Measurements from ENCODE around the gene BDH1. TPM values are rescaled to one million over a fixed set of nuclear protein-coding genes. Genes with fewer than 3 reads are reported as not detected.

The BDH1 gene
- total RNA-seq, 1 experiment from 2014 or later = 38.6 TPM

GRCh38 chr3:197507081-197507480 lies 48.7 kb downstream of the BDH1 start:
- Mint-ChIP-seq H3K36me3 (ENCODE audit: insufficient read depth, unreplicated experiment) (no peaks in the 10 kb centered on the region), H3K27ac (ENCODE audit: low read depth, unreplicated experiment) (no peak overlapping the region), H3K9me3 (ENCODE audit: unreplicated experiment) (no peaks in the 10 kb centered on the region), H3K4me1 (ENCODE audit: insufficient read depth, unreplicated experiment) (no peaks in the 10 kb centered on the region), H3K27me3 (ENCODE audit: insufficient read depth, unreplicated experiment) (no peaks in the 10 kb centered on the region), H3K4me3 (ENCODE audit: unreplicated experiment) (no peak overlapping the region)
- DNase-seq (ENCODE audit: unreplicated experiment) = no peak
- no TSS peak for BruUV-seq (replicated peaks)
- intact Hi-C loops (cut with micrococcal nuclease) = no loop called here
- TF ChIP-seq CTCF (IDR thresholded peaks at IDR 0.05; ENCODE audit: unreplicated experiment) = no peak
- POLR2A ChIA-PET = interaction anchor here (1.4 kb wide), 1 partner anchor 209 kb away, joined by 3 read pairs; no protein-coding TSS in a partner anchor
- CTCF ChIA-PET = interaction anchor here (1.3 to 10.8 kb wide), 2 partner anchors 250 to 282 kb away, joined by 5 to 113 read pairs; no protein-coding TSS in a partner anchor

- intact Hi-C loops (cut with micrococcal nuclease) = no loop called here
- DNase-seq (ENCODE audit: unreplicated experiment) = no peak
- Mint-ChIP-seq H3K4me1 (ENCODE audit: insufficient read depth, unreplicated experiment) (no peaks in the 10 kb centered on the region), H3K4me3 (ENCODE audit: unreplicated experiment) (no peak overlapping the region), H3K36me3 (ENCODE audit: insufficient read depth, unreplicated experiment) (no peaks in the 10 kb centered on the region), H3K9me3 (ENCODE audit: unreplicated experiment) (no peaks in the 10 kb centered on the region), H3K27ac (ENCODE audit: low read depth, unreplicated experiment) (no peak overlapping the region), H3K27me3 (ENCODE audit: insufficient read depth, unreplicated experiment) (no peaks in the 10 kb centered on the region)
- TF ChIP-seq CTCF (IDR thresholded peaks at IDR 0.05; ENCODE audit: unreplicated experiment) = no peak
- ChIA-PET POLR2A (interaction anchor here (1.4 kb wide), 1 partner anchor 208 kb away, joined by 3 read pairs; no protein-coding TSS in a partner anchor), CTCF (interaction anchor here (0.6 to 10.8 kb wide), 4 partner anchors 79 to 510 kb away, joined by 3 to 113 read pairs (median 4); no protein-coding TSS in a partner anchor)
- BruUV-seq (replicated peaks) = no TSS peak
Observed at GRCh38 chr3:197505796-197506548, 49.8 kb downstream of the BDH1 start.

GRCh38 chr3:197504641-197505121 lies 51.1 kb downstream of the BDH1 start:
- peaks cover 4% of the 10 kb centered on the region for H3K4me1 Mint-ChIP-seq (ENCODE audit: insufficient read depth, unreplicated experiment)
- no peak overlapping the region for H3K4me3 Mint-ChIP-seq (ENCODE audit: unreplicated experiment)
- ChIA-PET CTCF (interaction anchor here (1.0 to 10.8 kb wide), 2 partner anchors 248 to 372 kb away, joined by 3 to 113 read pairs; no protein-coding TSS in a partner anchor), POLR2A (interaction anchor here (0.6 to 1.4 kb wide), 2 partner anchors 247 to 309 kb away, joined by 4 read pairs; no protein-coding TSS in a partner anchor)
- no peak for TF ChIP-seq CTCF (IDR thresholded peaks at IDR 0.05; ENCODE audit: unreplicated experiment)
- DNase-seq (ENCODE audit: unreplicated experiment) = no peak
- no peaks in the 10 kb centered on the region for H3K9me3 Mint-ChIP-seq (ENCODE audit: unreplicated experiment)
- H3K36me3 Mint-ChIP-seq (ENCODE audit: insufficient read depth, unreplicated experiment) = no peaks in the 10 kb centered on the region
- no peak overlapping the region for H3K27ac Mint-ChIP-seq (ENCODE audit: low read depth, unreplicated experiment)
- BruUV-seq (replicated peaks) = no TSS peak
- no peaks in the 10 kb centered on the region for H3K27me3 Mint-ChIP-seq (ENCODE audit: insufficient read depth, unreplicated experiment)
- intact Hi-C loops (cut with micrococcal nuclease) = loop anchor here (5.0 kb wide), 2 partner anchors 47 to 107 kb away; no protein-coding TSS in a partner anchor

GRCh38 chr3:197504229-197504628 lies 51.5 kb downstream of the BDH1 start:
- H3K27ac Mint-ChIP-seq (ENCODE audit: low read depth, unreplicated experiment) = no peak overlapping the region
- ChIA-PET CTCF (interaction anchor here (1.0 to 10.8 kb wide), 2 partner anchors 247 to 372 kb away, joined by 3 to 113 read pairs; no protein-coding TSS in a partner anchor), POLR2A (interaction anchor here (1.4 kb wide), 1 partner anchor 247 kb away, joined by 4 read pairs; no protein-coding TSS in a partner anchor)
- BruUV-seq (replicated peaks) = no TSS peak
- TF ChIP-seq CTCF (IDR thresholded peaks at IDR 0.05; ENCODE audit: unreplicated experiment) = no peak
- H3K9me3 Mint-ChIP-seq (ENCODE audit: unreplicated experiment) = no peaks in the 10 kb centered on the region
- H3K27me3 Mint-ChIP-seq (ENCODE audit: insufficient read depth, unreplicated experiment) = no peaks in the 10 kb centered on the region
- no peaks in the 10 kb centered on the region for H3K36me3 Mint-ChIP-seq (ENCODE audit: insufficient read depth, unreplicated experiment)
- intact Hi-C loops (cut with micrococcal nuclease) = loop anchor here (5.0 kb wide), 2 partner anchors 47 to 107 kb away; no protein-coding TSS in a partner anchor
- DNase-seq (ENCODE audit: unreplicated experiment) = no peak
- H3K4me3 Mint-ChIP-seq (ENCODE audit: unreplicated experiment) = no peak overlapping the region
- peaks cover 9% of the 10 kb centered on the region for H3K4me1 Mint-ChIP-seq (ENCODE audit: insufficient read depth, unreplicated experiment)
